Measurements from ENCODE around the gene IGF2BP3. TPM values are rescaled to one million over a fixed set of nuclear protein-coding genes. Genes with fewer than 3 reads are reported as not detected.

IGF2BP3 gene
- total RNA-seq, 1 experiment from 2014 or later = 111 TPM

- no peaks in the 10 kb centered on the region for H3K9me3 Mint-ChIP-seq (ENCODE audit: low read depth, unreplicated experiment)
- no peaks in the 10 kb centered on the region for H3K27me3 Mint-ChIP-seq (ENCODE audit: unreplicated experiment)
- H3K36me3 Mint-ChIP-seq (ENCODE audit: insufficient read depth, unreplicated experiment) = peaks cover 33% of the 10 kb centered on the region
- peak overlapping the region; percentile 88 for H3K27ac Mint-ChIP-seq (ENCODE audit: unreplicated experiment)
- CTCF ChIA-PET = interaction anchor here (0.9 to 3.3 kb wide), 5 partner anchors 24 to 158 kb away, joined by 3 to 19 read pairs (median 9); no protein-coding TSS in a partner anchor
- intact Hi-C loops (cut with micrococcal nuclease; ENCODE audit: unreplicated experiment) = loop anchor here (2.0 kb wide), 1 partner anchor 75 kb away; no protein-coding TSS in a partner anchor
- H3K4me3 Mint-ChIP-seq (ENCODE audit: low read depth, unreplicated experiment) = peak overlapping the region; percentile 5
- no peak for TF ChIP-seq CTCF (IDR thresholded peaks at IDR 0.05; ENCODE audit: unreplicated experiment)
- peak; percentile 24 for DNase-seq
- H3K4me1 Mint-ChIP-seq (ENCODE audit: low read depth, unreplicated experiment) = peaks cover 59% of the 10 kb centered on the region
- BruUV-seq (replicated peaks) = no TSS peak
Observed at GRCh38 chr7:23431702-23432199, 38.5 kb downstream of the IGF2BP3 start.

GRCh38 chr7:23430893-23431259, 39.4 kb downstream of the IGF2BP3 start:
- H3K4me1 Mint-ChIP-seq (ENCODE audit: low read depth, unreplicated experiment) = peaks cover 62% of the 10 kb centered on the region
- no peaks in the 10 kb centered on the region for H3K27me3 Mint-ChIP-seq (ENCODE audit: unreplicated experiment)
- H3K4me3 Mint-ChIP-seq (ENCODE audit: low read depth, unreplicated experiment) = peak overlapping the region; percentile 27
- TF ChIP-seq CTCF (IDR thresholded peaks at IDR 0.05; ENCODE audit: unreplicated experiment) = no peak
- peaks cover 28% of the 10 kb centered on the region for H3K36me3 Mint-ChIP-seq (ENCODE audit: insufficient read depth, unreplicated experiment)
- peak overlapping the region; percentile 88 for H3K27ac Mint-ChIP-seq (ENCODE audit: unreplicated experiment)
- CTCF ChIA-PET = interaction anchor here (2.4 to 3.3 kb wide), 3 partner anchors 32 to 158 kb away, joined by 9 to 19 read pairs (median 14); no protein-coding TSS in a partner anchor
- H3K9me3 Mint-ChIP-seq (ENCODE audit: low read depth, unreplicated experiment) = no peaks in the 10 kb centered on the region
- intact Hi-C loops (cut with micrococcal nuclease; ENCODE audit: unreplicated experiment) = loop anchor here (1.0 to 2.0 kb wide), 3 partner anchors 32 to 114 kb away; no protein-coding TSS in a partner anchor
- no peak for DNase-seq
- no TSS peak for BruUV-seq (replicated peaks)

GRCh38 chr7:23426876-23427275, 43.4 kb downstream of the IGF2BP3 start:
- H3K4me1 Mint-ChIP-seq (ENCODE audit: low read depth, unreplicated experiment) = peaks cover 54% of the 10 kb centered on the region
- TF ChIP-seq CTCF (IDR thresholded peaks at IDR 0.05; ENCODE audit: unreplicated experiment) = no peak
- H3K4me3 Mint-ChIP-seq (ENCODE audit: low read depth, unreplicated experiment) = no peak overlapping the region
- no TSS peak for BruUV-seq (replicated peaks)
- no peak overlapping the region for H3K27ac Mint-ChIP-seq (ENCODE audit: unreplicated experiment)
- peaks cover 23% of the 10 kb centered on the region for H3K36me3 Mint-ChIP-seq (ENCODE audit: insufficient read depth, unreplicated experiment)
- no peaks in the 10 kb centered on the region for H3K27me3 Mint-ChIP-seq (ENCODE audit: unreplicated experiment)
- CTCF ChIA-PET = interaction anchor here (0.8 kb wide), 1 partner anchor 154 kb away, joined by 3 read pairs; no protein-coding TSS in a partner anchor
- no peak for DNase-seq
- intact Hi-C loops (cut with micrococcal nuclease; ENCODE audit: unreplicated experiment) = loop anchor here (1.0 to 10.0 kb wide), 3 partner anchors 69 to 152 kb away; no protein-coding TSS in a partner anchor
- H3K9me3 Mint-ChIP-seq (ENCODE audit: low read depth, unreplicated experiment) = no peaks in the 10 kb centered on the region

- BruUV-seq (replicated peaks) = no TSS peak
- no peak for TF ChIP-seq CTCF (IDR thresholded peaks at IDR 0.05; ENCODE audit: unreplicated experiment)
- Mint-ChIP-seq H3K27me3 (ENCODE audit: unreplicated experiment) (no peaks in the 10 kb centered on the region), H3K27ac (ENCODE audit: unreplicated experiment) (peak overlapping the region; percentile 15), H3K4me1 (ENCODE audit: low read depth, unreplicated experiment) (peaks cover 51% of the 10 kb centered on the region), H3K36me3 (ENCODE audit: insufficient read depth, unreplicated experiment) (peaks cover 33% of the 10 kb centered on the region), H3K4me3 (ENCODE audit: low read depth, unreplicated experiment) (no peak overlapping the region), H3K9me3 (ENCODE audit: low read depth, unreplicated experiment) (no peaks in the 10 kb centered on the region)
- intact Hi-C loops (cut with micrococcal nuclease; ENCODE audit: unreplicated experiment) = loop anchor here (10.0 kb wide), 1 partner anchor 148 kb away; no protein-coding TSS in a partner anchor
- CTCF ChIA-PET = no interaction called here
- no peak for DNase-seq
Observed at GRCh38 chr7:23422909-23423308, 47.4 kb downstream of the IGF2BP3 start.

Data from Calu3 (cell line).